ENCODE data around the gene TMEM94. TPM values are rescaled to one million over a fixed set of nuclear protein-coding genes. Genes with fewer than 3 reads are reported as not detected.

Gene TMEM94
- total RNA-seq, 1 experiment from 2014 or later, result 67.0 TPM

DNA sequence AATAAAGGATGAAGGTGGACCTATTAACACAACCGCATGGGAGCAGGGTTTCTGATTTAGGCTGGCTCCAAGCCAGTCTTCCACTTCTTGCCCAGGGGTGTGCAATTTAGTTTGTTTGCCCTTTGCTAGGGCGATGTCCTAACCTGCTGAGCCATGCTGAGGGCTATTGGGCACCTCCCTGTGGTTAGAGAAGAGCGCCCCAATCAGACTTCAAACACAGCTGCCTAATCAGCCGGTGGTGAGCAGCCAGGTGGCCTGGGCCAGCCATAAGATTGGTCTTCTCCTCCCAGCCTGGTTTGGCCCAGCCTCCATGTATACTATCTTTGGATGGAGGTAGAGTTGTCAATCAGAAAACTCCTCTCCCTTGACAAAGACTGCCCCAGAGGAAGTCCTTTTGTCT, 15.7 kb downstream of the TMEM94 start:
- POLR2A ChIA-PET (ENCODE audit: low non-redundant PET), result no interaction called here
- intact Hi-C loops (cut with micrococcal nuclease; ENCODE audit: unreplicated experiment), result no loop called here
- CTCF ChIA-PET, result no interaction called here

GRCh38 chr17:75473246-75473645, 16.8 kb downstream of the TMEM94 start:
- DNase-seq (ENCODE audit: low spot score), result no peak
- no peak for TF ChIP-seq EZH2 (IDR thresholded peaks at IDR 0.05; ENCODE audit: borderline replicate concordance, low read depth, low read length, poor library complexity, severe bottlenecking)
- TF ChIP-seq CTCF (conservative IDR thresholded peaks at IDR 0.05; ENCODE audit: low read depth, low read length), result no peak
- no peak overlapping the region for H3K4me3 ChIP-seq (ENCODE audit: low read depth, low read length, poor library complexity, severe bottlenecking)
- H3K36me3 ChIP-seq (ENCODE audit: insufficient read depth, low read length, poor library complexity, severe bottlenecking), result peaks cover 12% of the 10 kb centered on the region
- H3K27me3 ChIP-seq (replicated peaks; ENCODE audit: insufficient read depth, low read depth, low read length, poor library complexity), result no peaks in the 10 kb centered on the region
- no peaks in the 10 kb centered on the region for H3K9me3 ChIP-seq (ENCODE audit: low read depth, low read length, poor library complexity, severe bottlenecking)
- H3K4me1 ChIP-seq (ENCODE audit: insufficient read depth, low read length, poor library complexity, severe bottlenecking), result no peaks in the 10 kb centered on the region
- ChIA-PET POLR2A (ENCODE audit: low non-redundant PET) (no interaction called here), CTCF (no interaction called here)
- no TSS peak for BruUV-seq (replicated peaks)
- no peak overlapping the region for H3K27ac ChIP-seq (ENCODE audit: low read depth, low read length, poor library complexity, severe bottlenecking)
- intact Hi-C loops (cut with micrococcal nuclease; ENCODE audit: unreplicated experiment), result no loop called here

More for the DNA sequence above, 15.7 kb downstream of the TMEM94 start:
- H3K36me3 ChIP-seq (ENCODE audit: insufficient read depth, low read length, poor library complexity, severe bottlenecking), result peaks cover 12% of the 10 kb centered on the region
- no peak for TF ChIP-seq EZH2 (IDR thresholded peaks at IDR 0.05; ENCODE audit: borderline replicate concordance, low read depth, low read length, poor library complexity, severe bottlenecking)
- no peaks in the 10 kb centered on the region for H3K4me1 ChIP-seq (ENCODE audit: insufficient read depth, low read length, poor library complexity, severe bottlenecking)
- no TSS peak for BruUV-seq (replicated peaks)
- no peaks in the 10 kb centered on the region for H3K9me3 ChIP-seq (ENCODE audit: low read depth, low read length, poor library complexity, severe bottlenecking)
- no peak overlapping the region for H3K27ac ChIP-seq (ENCODE audit: low read depth, low read length, poor library complexity, severe bottlenecking)
- H3K4me3 ChIP-seq (ENCODE audit: low read depth, low read length, poor library complexity, severe bottlenecking), result no peak overlapping the region
- H3K27me3 ChIP-seq (replicated peaks; ENCODE audit: insufficient read depth, low read depth, low read length, poor library complexity), result no peaks in the 10 kb centered on the region
- DNase-seq (ENCODE audit: low spot score), result no peak

DNA sequence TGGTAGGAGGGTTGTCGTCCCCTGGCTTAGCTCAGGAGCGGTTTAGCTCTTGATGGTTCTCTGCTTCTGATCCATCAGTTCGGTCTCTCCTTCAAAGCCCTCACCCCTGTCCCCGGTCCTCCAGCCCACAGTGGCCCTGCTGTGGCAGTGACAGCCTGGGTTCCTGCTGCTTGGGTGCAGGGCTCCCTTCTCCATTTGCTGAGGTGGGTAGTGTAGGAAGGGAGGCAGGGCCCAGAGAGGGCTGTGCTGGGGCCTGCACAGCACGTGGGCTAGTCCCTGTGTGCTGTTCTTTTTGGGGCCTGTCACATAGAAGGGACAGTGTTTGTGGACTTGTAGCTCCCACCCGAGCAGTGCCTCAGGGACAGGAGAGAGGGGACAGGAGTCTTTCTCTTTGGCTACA, 18.3 kb downstream of the TMEM94 start:
- Histone ChIP-seq H3K36me3 (ENCODE audit: insufficient read depth, low read length, poor library complexity, severe bottlenecking) (peaks cover 12% of the 10 kb centered on the region), H3K4me3 (ENCODE audit: low read depth, low read length, poor library complexity, severe bottlenecking) (no peak overlapping the region), H3K27ac (ENCODE audit: low read depth, low read length, poor library complexity, severe bottlenecking) (no peak overlapping the region), H3K4me1 (ENCODE audit: insufficient read depth, low read length, poor library complexity, severe bottlenecking) (no peaks in the 10 kb centered on the region), H3K9me3 (ENCODE audit: low read depth, low read length, poor library complexity, severe bottlenecking) (no peaks in the 10 kb centered on the region), H3K27me3 (replicated peaks; ENCODE audit: insufficient read depth, low read depth, low read length, poor library complexity) (no peaks in the 10 kb centered on the region)
- ChIA-PET CTCF (interaction anchor here (0.6 kb wide), 1 partner anchor 158 kb away, joined by 3 read pairs; the partner anchor contains the start of gene SMIM5), POLR2A (ENCODE audit: low non-redundant PET) (no interaction called here)
- BruUV-seq (replicated peaks), result no TSS peak
- no peak for DNase-seq (ENCODE audit: low spot score)
- intact Hi-C loops (cut with micrococcal nuclease; ENCODE audit: unreplicated experiment), result no loop called here
- no peak for TF ChIP-seq EZH2 (IDR thresholded peaks at IDR 0.05; ENCODE audit: borderline replicate concordance, low read depth, low read length, poor library complexity, severe bottlenecking)
- TF ChIP-seq CTCF (conservative IDR thresholded peaks at IDR 0.05; ENCODE audit: low read depth, low read length), result no peak

GRCh38 chr17:75475144-75475835, 18.9 kb downstream of the TMEM94 start:
- no TSS peak for BruUV-seq (replicated peaks)
- Histone ChIP-seq H3K4me1 (ENCODE audit: insufficient read depth, low read length, poor library complexity, severe bottlenecking) (no peaks in the 10 kb centered on the region), H3K4me3 (ENCODE audit: low read depth, low read length, poor library complexity, severe bottlenecking) (no peak overlapping the region), H3K27ac (ENCODE audit: low read depth, low read length, poor library complexity, severe bottlenecking) (no peak overlapping the region), H3K27me3 (replicated peaks; ENCODE audit: insufficient read depth, low read depth, low read length, poor library complexity) (no peaks in the 10 kb centered on the region), H3K9me3 (ENCODE audit: low read depth, low read length, poor library complexity, severe bottlenecking) (no peaks in the 10 kb centered on the region), H3K36me3 (ENCODE audit: insufficient read depth, low read length, poor library complexity, severe bottlenecking) (peaks cover 12% of the 10 kb centered on the region)
- POLR2A ChIA-PET (ENCODE audit: low non-redundant PET), result no interaction called here
- CTCF ChIA-PET, result no interaction called here
- intact Hi-C loops (cut with micrococcal nuclease; ENCODE audit: unreplicated experiment), result no loop called here
- no peak for DNase-seq (ENCODE audit: low spot score)
- TF ChIP-seq CTCF (conservative IDR thresholded peaks at IDR 0.05; ENCODE audit: low read depth, low read length) (no peak), EZH2 (IDR thresholded peaks at IDR 0.05; ENCODE audit: borderline replicate concordance, low read depth, low read length, poor library complexity, severe bottlenecking) (no peak)

Data from A673 (cell line).